Upper lobe of right lung (tissue), 1 donor: ENCODE measurements around the gene ALB. TPM values are rescaled to one million over a fixed set of nuclear protein-coding genes. Genes with fewer than 3 reads are reported as not detected.

Source experiments
- ATAC-seq: fragments of 200-7000 bp; cut with Tn5 transposase; one replicate; pipeline ENCODE4 v1.9.1; 2020; ENCODE audit warnings: mild to moderate bottlenecking, moderate library complexity
- DNase-seq: peaks from one replicate; pipeline ENCODE4 v3.0.0-alpha.2; 2020
- H3K27ac ChIP-seq: fragments of 200-600 bp; one replicate; pipeline ENCODE4 v1.8.0; 2022
- H3K27me3 ChIP-seq: fragments of 200-600 bp; one replicate; pipeline ENCODE4 v1.8.0; 2022; ENCODE audit warnings: mild to moderate bottlenecking
- H3K36me3 ChIP-seq: fragments of 200-600 bp; one replicate; pipeline ENCODE4 v1.8.0; 2022
- H3K4me1 ChIP-seq: fragments of 200-600 bp; one replicate; pipeline ENCODE4 v1.8.0; 2022
- H3K4me3 ChIP-seq: fragments of 200-600 bp; one replicate; pipeline ENCODE4 v1.8.0; 2022; ENCODE audit warnings: mild to moderate bottlenecking
- H3K9me3 ChIP-seq: fragments of 200-600 bp; one replicate; pipeline ENCODE4 v1.8.0; 2022
- CTCF ChIP-seq: fragments of 200-600 bp; IDR thresholded peaks from one replicate; pipeline ENCODE4 v1.8.0; 2022; ENCODE audit warnings: antibody characterized with exemption
- intact Hi-C: fragments of 100-400 bp; cut with DNase I; formaldehyde crosslinking; loops from one replicate; pipeline ENCODE4 v1.11.0; 2022
- total RNA-seq: library from RNA; stranded (reverse); fragmentation: NEBNext Ultra II Directional; extraction: Animal tissue kit (Norgen Biotek cat#: 25700); gene quantifications from one replicate; pipeline ENCODE4 v1.2.1, GENCODE V29; 2021
- donor health status: DM: no; HTN: yes; CAD: no; lungs with severe emphysema.

ALB gene
- total RNA-seq, 1 donor from 2014 or later = 2.9 TPM

GRCh38 chr4:73414936-73415271, 10.8 kb downstream of the ALB start:
- DNase-seq (no peak), ATAC-seq (no peak)
- H3K4me1 ChIP-seq = no peaks in the 10 kb centered on the region
- no peak overlapping the region for H3K27ac ChIP-seq
- no peak overlapping the region for H3K4me3 ChIP-seq
- no peaks in the 10 kb centered on the region for H3K27me3 ChIP-seq
- TF ChIP-seq CTCF = no peak
- no peaks in the 10 kb centered on the region for H3K36me3 ChIP-seq
- intact Hi-C loops = no loop called here
- no peaks in the 10 kb centered on the region for H3K9me3 ChIP-seq

- ATAC-seq = no peak
- TF ChIP-seq CTCF = no peak
- no peaks in the 10 kb centered on the region for H3K9me3 ChIP-seq
Measured at GRCh38 chr4:73415807-73416238, 11.7 kb downstream of the ALB start.

GRCh38 chr4:73416423-73417087, 12.5 kb downstream of the ALB start:
- TF ChIP-seq CTCF = no peak
- Histone ChIP-seq H3K9me3 (no peaks in the 10 kb centered on the region), H3K36me3 (no peaks in the 10 kb centered on the region), H3K27ac (no peak overlapping the region), H3K4me1 (no peaks in the 10 kb centered on the region), H3K4me3 (no peak overlapping the region), H3K27me3 (no peaks in the 10 kb centered on the region)
- intact Hi-C loops = no loop called here
- DNase-seq (no peak), ATAC-seq (no peak)

More at GRCh38 chr4:73415807-73416238, 11.7 kb downstream of the ALB start:
- intact Hi-C loops = no loop called here
- Histone ChIP-seq H3K36me3 (no peaks in the 10 kb centered on the region), H3K27ac (no peak overlapping the region), H3K4me3 (no peak overlapping the region), H3K4me1 (no peaks in the 10 kb centered on the region), H3K27me3 (no peaks in the 10 kb centered on the region)
- DNase-seq = no peak

- no peak for DNase-seq
- no peak for ATAC-seq
- Histone ChIP-seq H3K4me3 (no peak overlapping the region), H3K27me3 (no peaks in the 10 kb centered on the region), H3K9me3 (no peaks in the 10 kb centered on the region), H3K4me1 (no peaks in the 10 kb centered on the region), H3K36me3 (no peaks in the 10 kb centered on the region), H3K27ac (no peak overlapping the region)
- no peak for TF ChIP-seq CTCF
- intact Hi-C loops = no loop called here
Measured at GRCh38 chr4:73417342-73417741, 13.3 kb downstream of the ALB start.

- no peak for TF ChIP-seq CTCF
- no peaks in the 10 kb centered on the region for H3K36me3 ChIP-seq
- DNase-seq (no peak), ATAC-seq (no peak)
- H3K27ac ChIP-seq = no peak overlapping the region
- H3K9me3 ChIP-seq = no peaks in the 10 kb centered on the region
- no peaks in the 10 kb centered on the region for H3K4me1 ChIP-seq
- intact Hi-C loops = no loop called here
- H3K27me3 ChIP-seq = no peaks in the 10 kb centered on the region
- H3K4me3 ChIP-seq = no peak overlapping the region
Measured at GRCh38 chr4:73417973-73418372, 13.9 kb downstream of the ALB start.

- H3K27me3 ChIP-seq = no peaks in the 10 kb centered on the region
- H3K9me3 ChIP-seq = no peaks in the 10 kb centered on the region
- no peak for TF ChIP-seq CTCF
- DNase-seq (no peak), ATAC-seq (no peak)
- H3K27ac ChIP-seq = no peak overlapping the region
- no peaks in the 10 kb centered on the region for H3K36me3 ChIP-seq
- intact Hi-C loops = no loop called here
- H3K4me1 ChIP-seq = no peaks in the 10 kb centered on the region
- H3K4me3 ChIP-seq = no peak overlapping the region
Measured at GRCh38 chr4:73418677-73419076, 14.6 kb downstream of the ALB start.
